HG03039 (cell line): Measurements from ENCODE around the gene SLC1A7.

Experiments
- ATAC-seq: cut with Tn5 transposase; IDR thresholded peaks from one replicate; pipeline ENCODE4 v1.9.1; 2021; ENCODE audit warnings: mild to moderate bottlenecking, moderate library complexity; ENCODE audit not compliant: unreplicated experiment

The SLC1A7 gene

DNA sequence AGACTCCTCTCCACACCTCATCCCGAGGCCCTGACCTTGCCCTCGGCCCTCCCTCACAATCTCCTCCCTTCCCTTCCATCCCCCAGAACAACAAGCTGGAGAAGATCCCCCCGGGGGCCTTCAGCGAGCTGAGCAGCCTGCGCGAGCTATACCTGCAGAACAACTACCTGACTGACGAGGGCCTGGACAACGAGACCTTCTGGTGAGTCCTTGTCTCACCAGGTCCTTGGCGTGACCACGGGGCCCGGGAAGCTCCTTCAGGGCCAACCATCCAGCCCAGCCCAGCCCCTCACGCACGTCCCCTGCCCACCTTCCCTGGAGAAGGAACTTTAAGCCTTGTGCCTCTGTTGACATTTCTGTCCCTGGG, 64.9 kb downstream of the SLC1A7 start:
- ATAC-seq, result no peak

DNA sequence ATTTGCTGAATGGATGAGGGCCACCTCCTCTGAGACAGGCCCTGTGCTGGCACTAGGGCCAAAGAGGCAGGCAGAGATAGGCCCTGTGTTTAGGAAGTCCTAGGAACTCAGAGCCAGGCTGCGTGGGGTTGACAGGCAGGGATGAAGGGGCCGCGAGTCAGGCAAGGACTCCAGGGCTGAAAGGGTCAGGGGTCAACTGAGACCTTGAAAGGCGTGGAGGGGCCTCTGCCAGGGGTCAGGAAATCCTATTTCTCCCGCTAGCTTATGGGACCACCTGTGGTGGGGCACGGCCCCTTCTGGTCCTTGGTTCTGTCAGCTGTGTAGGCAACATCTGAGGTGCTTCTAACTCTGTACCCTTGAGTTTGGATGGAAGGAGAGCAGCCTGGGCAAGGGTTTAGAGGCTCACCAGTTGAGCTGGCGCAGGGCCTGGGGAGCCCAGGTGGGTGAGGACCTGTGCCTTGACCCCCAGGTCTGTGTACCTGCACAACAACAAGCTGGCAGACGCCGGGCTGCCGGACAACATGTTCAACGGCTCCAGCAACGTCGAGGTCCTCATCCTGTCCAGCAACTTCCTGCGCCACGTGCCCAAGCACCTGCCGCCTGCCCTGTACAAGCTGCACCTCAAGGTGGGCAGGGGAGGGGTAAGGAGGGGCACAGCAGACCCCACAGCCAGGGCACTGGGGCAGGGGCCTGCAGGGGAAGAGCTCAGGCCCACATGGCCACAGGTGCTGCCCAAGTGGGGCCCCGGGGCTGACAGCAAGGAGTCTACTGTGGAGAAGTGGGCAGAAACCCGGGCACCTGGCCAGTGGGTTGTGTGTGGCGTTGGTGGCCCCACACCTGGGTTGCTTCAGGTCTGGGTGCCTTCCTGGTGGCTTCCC, 65.5 kb downstream of the SLC1A7 start:
- ATAC-seq, result no peak

DNA sequence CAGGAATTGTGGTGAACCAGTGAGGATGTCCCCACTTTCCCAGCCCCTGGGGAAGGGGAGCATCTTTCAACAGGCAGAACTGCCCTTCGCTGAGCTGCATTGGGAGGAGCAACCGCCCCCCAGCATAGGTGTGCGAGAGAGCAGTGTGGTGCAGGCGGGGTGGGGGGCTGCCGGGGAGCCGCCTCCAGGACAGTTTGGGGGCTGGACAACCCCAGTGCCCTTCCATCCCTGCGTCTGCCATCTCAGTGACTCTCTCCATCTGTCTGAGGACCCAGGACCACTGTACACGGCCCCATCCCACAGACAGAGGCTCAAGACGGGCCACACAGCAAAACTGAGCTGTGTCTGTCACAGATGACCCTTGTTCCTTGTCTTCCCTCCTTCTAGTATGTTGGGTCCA, 66.3 kb downstream of the SLC1A7 start:
- ATAC-seq, result no peak

- no peak for ATAC-seq
Observed at GRCh38 chr1:53075761-53076163, 66.7 kb downstream of the SLC1A7 start.

GRCh38 chr1:53075206-53075605, 67.2 kb downstream of the SLC1A7 start:
- ATAC-seq, result no peak

GRCh38 chr1:53074313-53075154, 67.9 kb downstream of the SLC1A7 start:
- no peak for ATAC-seq

GRCh38 chr1:53073868-53074311, 68.5 kb downstream of the SLC1A7 start:
- ATAC-seq, result no peak

- no peak for ATAC-seq
Observed at GRCh38 chr1:53073287-53073686, 69.2 kb downstream of the SLC1A7 start.

DNA sequence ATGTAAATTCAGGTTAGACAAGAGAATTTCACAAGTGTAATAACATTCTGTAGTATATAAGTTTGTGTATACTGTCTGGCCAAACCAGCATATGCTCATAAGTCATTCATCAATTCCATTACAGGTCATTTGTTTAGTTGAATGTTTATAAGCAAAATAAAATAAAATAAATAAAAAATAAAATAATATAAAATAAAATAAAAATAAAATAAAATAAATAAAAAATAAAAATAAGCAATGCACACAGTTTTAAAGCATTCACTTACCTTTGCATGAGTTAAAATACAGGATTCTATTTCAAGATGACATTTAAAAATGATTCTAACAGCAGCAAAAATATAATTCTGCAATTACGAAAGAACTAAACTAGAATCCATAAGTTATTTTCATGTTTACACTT, 70.5 kb downstream of the SLC1A7 start:
- no peak for ATAC-seq

DNA sequence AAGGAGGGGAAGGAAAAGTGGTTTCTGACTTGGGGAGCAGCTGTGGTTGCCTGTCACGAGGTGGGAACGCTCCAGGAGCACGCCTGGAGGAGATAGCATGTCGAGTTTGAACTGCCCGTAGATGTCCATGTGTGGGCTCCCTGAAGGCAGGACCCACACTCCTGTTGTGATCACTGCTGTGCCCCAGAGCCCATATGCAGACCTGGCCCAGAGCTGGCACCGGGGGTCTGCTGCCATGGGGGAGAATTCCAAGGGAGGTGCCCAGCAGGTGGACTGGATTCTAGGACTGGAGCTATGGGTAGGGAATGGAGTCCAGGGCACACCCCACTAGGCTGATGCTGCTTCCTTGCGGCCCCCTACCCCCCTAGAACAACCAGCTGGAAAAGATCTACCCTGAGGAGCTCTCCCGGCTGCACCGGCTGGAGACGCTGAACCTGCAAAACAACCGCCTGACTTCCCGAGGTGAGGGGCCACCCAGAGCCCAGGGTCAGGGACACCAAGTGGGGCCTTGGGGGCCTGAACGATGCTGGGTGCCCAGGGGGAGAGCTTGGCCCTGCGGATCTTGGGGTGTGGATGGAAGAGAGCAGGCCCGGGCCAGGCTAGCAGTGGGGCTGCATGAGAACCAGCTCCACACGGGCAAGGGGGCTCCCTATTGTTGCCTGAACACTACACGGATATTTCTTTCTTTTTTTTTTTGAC, 71.1 kb downstream of the SLC1A7 start:
- ATAC-seq, result no peak

GRCh38 chr1:53070621-53071020, 71.8 kb downstream of the SLC1A7 start:
- no peak for ATAC-seq

- ATAC-seq, result no peak
Observed at GRCh38 chr1:53069663-53070327, 72.6 kb downstream of the SLC1A7 start.

DNA sequence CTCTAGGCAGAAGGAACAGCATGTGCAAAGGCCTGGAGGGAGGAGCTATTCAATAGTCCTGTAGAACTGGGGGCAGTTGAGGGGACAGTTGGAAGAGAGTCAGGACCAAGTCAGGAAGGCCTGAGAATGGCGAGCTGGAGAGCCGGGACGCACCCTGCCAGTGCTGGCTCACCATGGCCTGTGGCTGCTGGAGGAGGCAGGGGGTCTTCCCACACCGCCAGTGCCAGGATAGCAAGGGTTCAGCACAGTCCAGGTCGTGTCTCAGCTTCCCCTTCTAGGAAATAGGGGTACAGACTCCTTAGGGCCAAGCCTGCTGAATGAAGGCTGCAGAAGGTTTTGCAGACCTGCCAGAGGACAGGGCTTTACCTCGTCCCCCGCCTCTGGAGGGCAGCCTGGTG, 73.2 kb downstream of the SLC1A7 start:
- ATAC-seq, result no peak

DNA sequence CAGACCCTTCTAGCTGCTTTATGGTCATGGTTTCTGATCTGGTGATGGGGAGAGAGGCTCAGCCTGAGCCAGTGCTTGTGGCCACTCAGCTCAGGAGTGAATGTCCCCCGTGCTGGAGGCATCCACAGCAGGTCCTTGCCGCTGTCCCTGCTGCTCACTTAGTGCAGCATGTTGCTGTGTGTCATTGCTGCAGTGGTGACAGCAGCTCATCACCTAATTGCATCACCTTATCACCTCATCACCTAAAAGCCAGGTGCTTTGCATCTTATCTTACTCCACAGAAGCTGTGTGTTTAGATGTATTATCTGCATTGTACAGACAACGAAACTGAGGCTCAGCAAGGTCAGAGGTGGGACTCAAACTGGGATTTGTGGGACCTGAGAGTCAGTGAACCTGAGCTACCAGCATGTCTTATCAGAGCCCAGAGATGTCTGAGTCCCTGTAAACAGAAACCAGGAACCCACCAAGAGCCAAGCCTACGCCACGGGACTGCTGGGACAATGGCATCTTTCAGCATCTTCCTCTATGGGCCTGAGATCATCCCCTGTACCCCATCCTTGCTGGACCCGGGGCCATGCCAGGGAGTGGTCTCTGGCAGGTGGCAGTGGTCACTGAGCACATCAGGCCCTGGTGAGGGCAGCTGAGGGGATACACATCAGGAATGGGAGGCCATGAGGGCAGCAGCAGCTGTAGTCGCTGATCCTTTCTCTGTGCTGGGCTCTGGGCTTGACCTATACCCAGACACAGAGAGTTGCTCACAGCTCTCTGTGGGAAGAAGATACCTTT, 73.9 kb downstream of the SLC1A7 start:
- ATAC-seq, result no peak

- no peak for ATAC-seq
Observed at GRCh38 chr1:53067886-53068285, 74.6 kb downstream of the SLC1A7 start.

DNA sequence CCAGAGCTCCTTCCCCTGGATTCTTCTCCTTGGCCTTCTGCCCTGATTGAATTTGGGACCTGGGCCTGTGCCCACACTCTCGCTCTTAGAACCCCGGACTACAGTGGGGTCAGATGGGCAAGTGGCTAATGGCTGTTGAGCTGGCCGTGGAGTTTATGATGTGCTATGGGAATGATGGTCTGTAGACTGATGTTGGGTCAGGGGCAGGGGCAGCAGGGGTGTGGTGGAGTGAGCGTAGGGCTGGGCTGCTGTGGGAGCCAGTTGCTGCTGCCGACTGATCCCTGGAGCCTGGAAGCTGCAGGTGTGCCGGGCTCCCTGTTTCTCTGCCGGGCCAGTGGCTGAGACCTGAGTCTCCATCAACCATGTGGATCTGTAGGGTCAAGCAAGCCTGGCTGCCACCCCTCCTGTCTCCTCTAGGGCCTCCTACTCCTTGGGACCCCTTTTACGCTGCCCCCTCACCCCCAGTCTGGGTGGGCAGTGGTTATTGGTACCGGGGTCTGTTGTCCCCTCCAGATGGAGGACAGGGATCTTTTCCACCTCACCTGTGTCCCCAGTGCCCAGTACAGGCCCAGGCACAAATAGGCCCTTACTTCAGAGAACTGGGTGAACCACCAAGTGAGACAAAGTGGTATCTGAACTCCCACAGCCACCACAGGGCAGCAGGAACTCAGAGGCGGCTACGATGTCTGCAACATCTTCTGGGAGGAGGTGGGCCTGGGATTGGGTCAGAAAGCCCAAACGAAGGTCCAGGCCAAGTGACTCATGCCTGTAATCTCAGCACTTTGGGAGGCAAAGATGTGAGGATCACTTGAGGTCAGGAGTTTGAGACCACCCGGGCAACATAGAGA, 75.3 kb downstream of the SLC1A7 start:
- ATAC-seq, result no peak

DNA sequence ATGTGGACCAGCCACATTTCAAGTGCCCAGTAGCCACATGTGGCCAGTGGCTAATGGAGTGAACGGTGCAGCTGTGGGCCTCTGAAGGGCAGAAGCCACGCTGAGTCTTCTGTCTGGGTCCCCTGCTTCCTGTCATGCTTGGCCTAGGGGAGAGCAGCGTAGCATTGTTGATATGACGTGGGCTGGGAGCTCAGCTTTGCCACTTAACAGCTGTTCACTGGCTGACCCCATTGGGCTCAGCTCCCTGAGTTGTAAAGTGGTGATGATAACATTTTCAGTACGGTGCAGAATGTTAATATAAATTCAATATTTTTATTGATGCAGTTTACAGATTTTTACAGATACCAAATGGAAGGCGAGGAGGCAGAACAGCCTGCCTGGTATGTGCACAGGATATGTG, 76.0 kb downstream of the SLC1A7 start:
- ATAC-seq, result no peak

DNA sequence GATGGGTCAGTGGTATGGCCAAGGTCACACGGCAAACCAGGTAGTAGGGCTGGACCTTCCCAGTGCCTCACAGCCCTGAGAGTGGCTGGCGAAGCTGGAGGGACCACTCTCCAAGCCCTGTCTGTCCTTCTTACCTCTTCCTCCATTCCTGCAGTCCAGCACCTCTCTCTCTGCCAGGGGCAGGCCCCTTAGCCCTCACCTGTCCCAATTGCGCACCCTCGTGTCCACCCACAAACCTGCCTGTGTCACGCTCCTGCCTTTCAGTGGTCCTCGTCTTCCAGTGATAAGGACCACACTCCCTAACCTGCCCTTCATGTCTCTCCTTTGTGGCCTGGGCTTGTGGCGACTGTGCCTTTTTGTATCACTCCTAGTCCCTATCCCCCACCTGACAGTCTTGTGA, 77.0 kb downstream of the SLC1A7 start:
- no peak for ATAC-seq
